HG03378 (cell line): ENCODE data around the gene MPC1.
"Not testable (repeated sequence)": the region's sequence is repeated elsewhere in the genome, so short reads cannot be mapped to it uniquely, and the experiment has no call there.

Source experiments
- ATAC-seq: cut with Tn5 transposase; IDR thresholded peaks from one replicate; pipeline ENCODE4 v1.9.1; 2021; ENCODE audit warnings: mild to moderate bottlenecking, moderate library complexity; ENCODE audit not compliant: unreplicated experiment

MPC1 gene

GRCh38 chr6:166382500-166382932, 224 bp downstream of the MPC1 start:
- ATAC-seq: no peak

GRCh38 chr6:166381733-166382499, 824 bp downstream of the MPC1 start:
- peak; percentile 42 for ATAC-seq

GRCh38 chr6:166381381-166381732, 1.4 kb downstream of the MPC1 start:
- no peak for ATAC-seq

GRCh38 chr6:166379800-166380199, 2.9 kb downstream of the MPC1 start:
- no peak for ATAC-seq

GRCh38 chr6:166379103-166379586, 3.6 kb downstream of the MPC1 start:
- ATAC-seq: no peak

- no peak for ATAC-seq
Measured at GRCh38 chr6:166377721-166378120, 5.0 kb downstream of the MPC1 start.

GRCh38 chr6:166375013-166375412, 7.7 kb downstream of the MPC1 start:
- ATAC-seq: no peak

GRCh38 chr6:166370489-166370888, 12.3 kb downstream of the MPC1 start:
- no peak for ATAC-seq

- ATAC-seq: no peak
Measured at GRCh38 chr6:166369782-166370181, 13.0 kb downstream of the MPC1 start.

GRCh38 chr6:166366921-166367320, 15.8 kb downstream of the MPC1 start:
- no peak for ATAC-seq

- peak; percentile 75 for ATAC-seq
Measured at GRCh38 chr6:166365806-166366205, 16.9 kb downstream of the MPC1 start.

GRCh38 chr6:166365221-166365620, 17.5 kb downstream of the MPC1 start:
- no peak for ATAC-seq

- ATAC-seq: no peak
Measured at GRCh38 chr6:166364456-166364855, 18.3 kb downstream of the MPC1 start.

- ATAC-seq: not testable (repeated sequence)
Measured at GRCh38 chr6:166362427-166362826, 20.3 kb downstream of the MPC1 start.

- ATAC-seq: no peak
Measured at GRCh38 chr6:166361077-166361429, 21.7 kb downstream of the MPC1 start.

GRCh38 chr6:166360243-166361076, 22.3 kb downstream of the MPC1 start:
- no peak for ATAC-seq

- no peak for ATAC-seq
Measured at GRCh38 chr6:166355552-166355951, 27.2 kb downstream of the MPC1 start.

- no peak for ATAC-seq
Measured at GRCh38 chr6:166354965-166355364, 27.8 kb downstream of the MPC1 start.

GRCh38 chr6:166354143-166354542, 28.6 kb downstream of the MPC1 start:
- no peak for ATAC-seq

- no peak for ATAC-seq
Measured at GRCh38 chr6:166353507-166353906, 29.2 kb downstream of the MPC1 start.

- no peak for ATAC-seq
Measured at GRCh38 chr6:166352923-166353322, 29.8 kb downstream of the MPC1 start.

GRCh38 chr6:166351715-166352285, 30.9 kb downstream of the MPC1 start:
- peak; percentile 99 for ATAC-seq
